Spleen (tissue), 11 donors: ENCODE results near the gene EEF1E1. TPM values are rescaled to one million over a fixed set of nuclear protein-coding genes. Genes with fewer than 3 reads are reported as not detected.

Source experiments
- DNase-seq: peaks from one replicate; pipeline ENCODE4 v3.0.0-alpha.2; 2020
- H3K27ac ChIP-seq, 8 donors: fragments of 200-600 bp; sonication (generic) in 7 of 8; 1 replicate in 4 of 8; 2 replicates in 4 of 8; pipeline versions ENCODE4 v1.5.0 to v1.8.0; 2016 to 2021; ENCODE audit warnings: inconsistent platforms in 4 of 8, mild to moderate bottlenecking in 4 of 8, moderate library complexity in 1 of 8
- H3K27me3 ChIP-seq, 7 donors: fragments of 200-600 bp; sonication (generic) in 6 of 7; replicated peaks in 1 of 7; 1 replicate in 4 of 7; 2 replicates in 3 of 7; pipeline versions ENCODE4 v1.5.0 to v1.8.0; 2016 to 2021; ENCODE audit warnings: inconsistent platforms in 3 of 7, mild to moderate bottlenecking in 1 of 7
- H3K36me3 ChIP-seq, 6 donors: fragments of 200-600 bp; sonication (generic) in 5 of 6; 1 replicate in 4 of 6; 2 replicates in 2 of 6; pipeline versions ENCODE4 v1.5.0 to v1.8.0; 2016 to 2021; ENCODE audit warnings: inconsistent platforms in 2 of 6
- H3K4me1 ChIP-seq, 6 donors: fragments of 200-600 bp; sonication (generic) in 5 of 6; 1 replicate in 3 of 6; 2 replicates in 3 of 6; pipeline versions ENCODE4 v1.5.0 to v1.8.0; 2016 to 2021; ENCODE audit warnings: inconsistent platforms in 3 of 6
- H3K4me3 ChIP-seq, 8 donors: fragments of 200-600 bp; sonication (generic) in 7 of 8; 1 replicate in 4 of 8; 2 replicates in 4 of 8; pipeline versions ENCODE4 v1.5.0 to v1.8.0; 2016 to 2021; ENCODE audit warnings: inconsistent platforms in 4 of 8, mild to moderate bottlenecking in 4 of 8, moderate library complexity in 2 of 8
- H3K9me3 ChIP-seq, 8 donors: fragments of 200-600 bp; sonication (generic) in 7 of 8; 1 replicate in 4 of 8; 2 replicates in 4 of 8; pipeline versions ENCODE4 v1.5.0 to v1.8.0; 2016 to 2021; ENCODE audit warnings: inconsistent platforms in 4 of 8
- CTCF ChIP-seq, 11 experiments: fragments of 200-600 bp in 7 of 11; fragments of 450-650 bp in 4 of 11; sonication (generic) in 4 of 11; IDR thresholded peaks in 8 of 11; conservative IDR thresholded peaks in 3 of 11; 1 replicate in 7 of 11; 2 replicates in 4 of 11; pipeline versions ENCODE4 v1.4.0 to v1.8.0; 2016 to 2021; ENCODE audit warnings: antibody characterized with exemption in 11 of 11, inconsistent platforms in 4 of 11, mild to moderate bottlenecking in 1 of 11
- POLR2A ChIP-seq, 3 donors: fragments of 450-650 bp; IDR thresholded peaks; one replicate each; pipeline ENCODE4 v1.5.1; 2017; ENCODE audit warnings: antibody characterized with exemption in 3 of 3, mild to moderate bottlenecking in 1 of 3
- POLR2AphosphoS5 ChIP-seq, 3 donors: sonication (generic); formaldehyde crosslinking; IDR thresholded peaks; one replicate each; pipeline ENCODE4 v1.5.1; 2017; ENCODE audit warnings: antibody characterized with exemption in 3 of 3
- WGBS, 5 donors: extraction: QIAGEN DNeasy Blood & Tissue Kit in 3 of 5; methylation state at CpG; one replicate each; pipeline versions ENCODE4 v1.1.5 to v1.1.7; 2013 to 2018; 5-methylcytosine and 5-hydroxymethylcytosine counted together
- intact Hi-C: fragments of 100-400 bp; cut with DNase I; formaldehyde crosslinking; loops from one replicate; pipeline ENCODE4 v1.15.0; 2023; ENCODE audit warnings: low total_unique reads
- polyA plus RNA-seq, 3 donors: library from polyadenylated mRNA; stranded (reverse); fragments of 200-250 nt; gene quantifications; one replicate each; pipeline ENCODE4 v1.2.1, GENCODE V29; 2013
- total RNA-seq, 7 donors: library from RNA; depleted of rRNA in 3 of 7; stranded (reverse); fragments of >200 nt in 3 of 7; fragmentation: NEBNext Ultra II Directional in 4 of 7; extraction: Animal tissue kit (Norgen Biotek cat#: 25700) in 4 of 7; gene quantifications; one replicate each; pipeline versions ENCODE4 v1.1.0 to v1.2.1, GENCODE V29; 2016 to 2021
- donor health status: healthy with polysubstance abuse.
- donor health status: DM: no; HTN: no; CAD: no; lungs with moderate emphysema.
- donor health status: DM: no; HTN: no; CAD: no.
- donor health status: Bipolar disorder and iron deficiency.
- donor health status: healthy.
- donor health status: DM: no; HTN: no; CAD: no.
- donor health status: DM: yes; HTN: yes; CAD: no.

Gene EEF1E1
- total and polyA plus RNA-seq, 10 donors = 12.2 to 35.9 (median 17.2) TPM

- Histone ChIP-seq H3K4me3 (no peak overlapping the region), H3K27ac (peak overlapping the region in 1 of 8 donors; percentile 46), H3K9me3 (no peaks in the 10 kb centered on the region), H3K36me3 (peaks cover 0 to 21% (median 0%) of the 10 kb centered on the region in 6 donors), H3K4me1 (peaks cover 0 to 19% (median 0%) of the 10 kb centered on the region in 6 donors), H3K27me3 (no peaks in the 10 kb centered on the region)
- 39 to 59% (median 52%) methylated on average over 3 of the region's 3 CpGs for WGBS, 5 donors
- DNase-seq = no peak
- intact Hi-C loops = no loop called here
- TF ChIP-seq POLR2AphosphoS5 (IDR thresholded peaks at IDR 0.05) = no peak
- TF ChIP-seq POLR2A (IDR thresholded peaks at IDR 0.05) = no peak
- TF ChIP-seq CTCF (IDR thresholded peaks at IDR 0.05 in 8 of 11, conservative IDR thresholded peaks at IDR 0.05 in 3 of 11) = no peak
Measured at GRCh38 chr6:8075704-8076103, 26.6 kb downstream of the EEF1E1 start.

DNA sequence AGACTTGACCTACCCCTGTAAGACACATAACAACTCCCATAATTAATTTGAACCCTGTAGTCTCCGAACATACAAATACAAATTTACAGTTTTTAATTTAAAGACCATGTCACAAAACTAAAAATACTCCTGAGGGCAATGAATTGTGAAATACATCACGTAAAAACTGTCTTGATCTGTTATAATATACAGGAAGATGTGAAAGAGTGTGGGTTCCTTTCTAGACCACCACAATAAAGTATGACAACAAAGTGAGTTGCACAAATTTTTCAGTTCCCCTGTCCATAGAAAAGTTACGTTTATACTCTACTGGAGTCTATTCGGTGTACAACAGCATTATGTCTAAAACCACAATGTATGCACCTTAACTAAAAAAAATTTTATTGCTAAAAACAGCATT is 27.2 kb downstream of the EEF1E1 start:
- H3K9me3 ChIP-seq = no peaks in the 10 kb centered on the region

DNA sequence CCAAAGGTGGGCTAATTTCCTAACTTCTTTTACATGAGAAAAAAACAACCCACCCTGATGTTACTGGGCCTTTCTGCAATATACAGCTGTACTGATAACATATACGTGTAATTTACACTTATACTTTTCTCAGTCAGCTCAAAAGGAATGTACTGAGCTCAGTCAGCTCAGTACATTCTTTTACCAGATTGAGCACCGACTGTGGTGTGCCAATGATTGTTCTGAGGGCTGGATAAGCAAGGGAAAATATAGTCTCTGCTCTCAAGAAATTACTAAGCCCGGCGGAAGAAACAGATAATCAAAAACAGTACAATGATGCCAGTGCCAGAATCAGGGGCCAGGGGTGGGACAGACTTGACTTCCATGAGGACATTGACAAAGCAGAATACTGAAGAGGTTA is 28.1 kb downstream of the EEF1E1 start:
- Histone ChIP-seq H3K27ac (no peak overlapping the region), H3K4me3 (no peak overlapping the region), H3K9me3 (no peaks in the 10 kb centered on the region), H3K4me1 (peaks cover 0 to 15% (median 0%) of the 10 kb centered on the region in 6 donors), H3K27me3 (no peaks in the 10 kb centered on the region), H3K36me3 (peaks cover 0 to 15% (median 0%) of the 10 kb centered on the region in 6 donors)
- no peak for DNase-seq
- WGBS, 5 donors = 89 to 95% (median 93%) methylated on average over 4 of the region's 4 CpGs
- intact Hi-C loops = no loop called here
- TF ChIP-seq POLR2AphosphoS5 (IDR thresholded peaks at IDR 0.05) = no peak
- TF ChIP-seq CTCF (IDR thresholded peaks at IDR 0.05 in 8 of 11, conservative IDR thresholded peaks at IDR 0.05 in 3 of 11) = no peak
- TF ChIP-seq POLR2A (IDR thresholded peaks at IDR 0.05) = no peak

More for the DNA sequence above, 27.2 kb downstream of the EEF1E1 start:
- intact Hi-C loops = no loop called here
- 37 to 66% (median 47%) methylated on average over 4 of the region's 4 CpGs for WGBS, 5 donors
- H3K36me3 ChIP-seq = peaks cover 0 to 16% (median 0%) of the 10 kb centered on the region in 6 donors
- no peak overlapping the region for H3K4me3 ChIP-seq
- DNase-seq = no peak
- no peaks in the 10 kb centered on the region for H3K27me3 ChIP-seq
- H3K4me1 ChIP-seq = peaks cover 0 to 15% (median 0%) of the 10 kb centered on the region in 6 donors
- H3K27ac ChIP-seq = peak overlapping the region in 1 of 8 donors; percentile 46
- TF ChIP-seq POLR2AphosphoS5 (IDR thresholded peaks at IDR 0.05) = no peak
- no peak for TF ChIP-seq POLR2A (IDR thresholded peaks at IDR 0.05)
- TF ChIP-seq CTCF (IDR thresholded peaks at IDR 0.05 in 8 of 11, conservative IDR thresholded peaks at IDR 0.05 in 3 of 11) = no peak

DNA sequence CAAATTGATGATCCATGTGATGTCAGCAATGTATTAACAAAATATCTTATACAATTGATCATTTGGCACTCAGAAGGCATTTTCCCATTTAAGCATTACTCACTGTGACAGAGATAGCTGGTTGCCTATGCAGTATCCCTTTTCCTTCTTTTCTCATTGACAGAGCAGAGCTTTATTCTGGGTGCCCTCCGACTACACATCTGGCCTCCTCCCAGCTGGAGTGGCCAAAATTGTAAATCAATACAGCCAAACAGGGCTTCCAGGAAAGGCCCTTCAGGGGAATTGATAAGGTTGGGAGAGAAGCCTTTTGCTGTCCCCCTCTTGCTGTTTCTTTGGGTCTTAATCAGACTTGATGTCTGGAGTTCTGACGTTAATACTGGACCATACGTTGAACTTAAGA is 28.6 kb downstream of the EEF1E1 start:
- H3K27ac ChIP-seq = no peak overlapping the region
- peaks cover 0 to 15% (median 0%) of the 10 kb centered on the region in 6 donors for H3K36me3 ChIP-seq
- H3K4me3 ChIP-seq = no peak overlapping the region
- intact Hi-C loops = no loop called here
- H3K9me3 ChIP-seq = no peaks in the 10 kb centered on the region
- WGBS, 5 donors = 60 to 97% (median 94%) methylated on average over 3 of the region's 3 CpGs
- H3K4me1 ChIP-seq = peaks cover 0 to 15% (median 0%) of the 10 kb centered on the region in 6 donors
- no peak for DNase-seq
- H3K27me3 ChIP-seq = no peaks in the 10 kb centered on the region
- no peak for TF ChIP-seq POLR2A (IDR thresholded peaks at IDR 0.05)

DNA sequence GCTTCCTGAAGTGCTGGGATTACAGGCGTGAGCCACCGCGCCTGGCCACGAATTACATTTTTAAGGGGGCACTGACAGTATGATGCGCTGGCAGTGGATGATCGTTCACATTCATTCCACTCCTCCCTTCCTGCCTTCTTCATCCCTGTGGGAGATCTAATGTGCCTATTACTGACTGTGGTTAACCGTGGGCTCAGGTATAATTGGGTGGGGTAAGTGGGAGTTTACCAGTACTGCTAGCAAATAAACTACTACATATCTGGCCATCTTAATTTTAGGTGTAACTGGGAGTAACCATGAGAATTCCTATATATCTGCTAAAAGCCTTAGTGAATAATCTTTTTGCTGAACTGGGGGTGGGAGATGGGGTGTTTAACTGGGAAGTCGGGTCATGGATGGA is 31.6 kb downstream of the EEF1E1 start:
- no peak overlapping the region for H3K4me3 ChIP-seq
- TF ChIP-seq CTCF (IDR thresholded peaks at IDR 0.05 in 8 of 11, conservative IDR thresholded peaks at IDR 0.05 in 3 of 11) = no peak
- no peak for TF ChIP-seq POLR2A (IDR thresholded peaks at IDR 0.05)
- TF ChIP-seq POLR2AphosphoS5 (IDR thresholded peaks at IDR 0.05) = no peak
- WGBS, 5 donors = 88 to 92% (median 92%) methylated on average over 8 of the region's 8 CpGs
- H3K36me3 ChIP-seq = no peaks in the 10 kb centered on the region
- no peaks in the 10 kb centered on the region for H3K9me3 ChIP-seq
- H3K4me1 ChIP-seq = peaks cover 0 to 9% (median 0%) of the 10 kb centered on the region in 6 donors
- intact Hi-C loops = no loop called here
- no peaks in the 10 kb centered on the region for H3K27me3 ChIP-seq
- no peak for DNase-seq
- H3K27ac ChIP-seq = no peak overlapping the region
